Muscle layer of colon (tissue), 2 donors: ENCODE results near the gene EHBP1L1.
"Not testable (repeated sequence)": the region's sequence is repeated elsewhere in the genome, so short reads cannot be mapped to it uniquely, and the experiment has no call there.

Experiments used
- H3K27ac ChIP-seq: one replicate; pipeline ENCODE4 v1.7.0; 2013; ENCODE audit warnings: low read depth, mild to moderate bottlenecking, low read length, moderate library complexity
- H3K27me3 ChIP-seq, 2 donors: one replicate each; pipeline ENCODE4 v1.7.0; 2013; ENCODE audit warnings: low read length in 2 of 2, mild to moderate bottlenecking in 2 of 2; ENCODE audit not compliant: insufficient read depth in 2 of 2, control insufficient read depth in 1 of 2
- H3K36me3 ChIP-seq: one replicate; pipeline ENCODE4 v1.7.0; 2013; ENCODE audit warnings: mild to moderate bottlenecking, low read length; ENCODE audit not compliant: insufficient read depth
- H3K4me1 ChIP-seq: one replicate; pipeline ENCODE4 v1.7.0; 2013; ENCODE audit warnings: mild to moderate bottlenecking, low read length; ENCODE audit not compliant: insufficient read depth
- H3K4me3 ChIP-seq, 2 donors: one replicate each; pipeline ENCODE4 v1.7.0; 2013; ENCODE audit warnings: low read length in 2 of 2, low read depth in 1 of 2, mild to moderate bottlenecking in 1 of 2, moderate library complexity in 1 of 2
- H3K9ac ChIP-seq: one replicate; pipeline ENCODE4 v1.7.0; 2013; ENCODE audit warnings: low read length
- H3K9me3 ChIP-seq: one replicate; pipeline ENCODE4 v1.7.0; 2013; ENCODE audit warnings: mild to moderate bottlenecking, low read length
- donor health status: abdominal sarcoma.
- donor health status: Adenocarcinoma of cecum.

EHBP1L1 gene

DNA sequence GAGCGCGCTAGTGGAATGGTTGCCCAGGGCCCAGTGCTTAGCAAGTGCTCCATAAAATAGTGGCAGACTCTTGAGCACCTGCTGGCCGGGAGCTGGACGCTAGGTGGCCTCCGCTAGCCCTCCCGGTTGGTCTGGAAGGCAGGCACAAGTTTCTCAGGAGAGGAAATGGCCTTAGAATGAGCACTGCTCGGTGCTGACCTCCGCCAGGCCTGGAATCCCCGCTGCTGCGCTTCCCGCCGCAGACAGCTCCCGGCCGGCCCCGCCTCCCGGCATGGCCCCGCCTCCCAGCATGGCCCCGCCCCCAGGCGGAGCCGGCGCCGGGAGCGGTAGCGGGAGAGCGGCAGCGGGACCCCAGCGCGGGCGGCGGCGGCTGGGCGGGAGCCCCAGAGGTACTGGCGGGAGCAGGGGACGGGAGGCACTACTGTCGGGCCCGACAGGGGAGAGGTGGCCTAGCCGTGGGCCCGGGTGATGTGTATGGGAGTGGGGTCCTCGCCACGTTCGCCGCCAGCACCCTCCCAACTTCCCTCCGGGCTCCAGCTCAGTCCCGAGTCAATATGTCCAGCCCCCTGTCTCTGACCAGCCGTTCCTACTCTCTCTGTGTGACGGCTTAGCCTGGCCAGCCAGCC lies 62.1 kb downstream of the EHBP1L1 start, which contains the start of gene SIPA1:
TSS of gene SIPA1 (plus strand) at position 308 of the 626 bp plus-strand sequence. CDS start 2,821 bp downstream, outside the sequence.
- peak within 1 kb of the TSS; percentile 54 for H3K9ac ChIP-seq
- H3K9me3 ChIP-seq, result no peaks in the 10 kb centered on the region
- H3K27ac ChIP-seq, result peak within 1 kb of the TSS; percentile 83
- H3K4me3 ChIP-seq, result peak within 1 kb of the TSS; percentile 53 to 72
- peaks cover 17% of the 10 kb centered on the region for H3K4me1 ChIP-seq
- H3K27me3 ChIP-seq, result no peaks in the 10 kb centered on the region
- H3K36me3 ChIP-seq, result peaks cover 36% of the 10 kb centered on the region

DNA sequence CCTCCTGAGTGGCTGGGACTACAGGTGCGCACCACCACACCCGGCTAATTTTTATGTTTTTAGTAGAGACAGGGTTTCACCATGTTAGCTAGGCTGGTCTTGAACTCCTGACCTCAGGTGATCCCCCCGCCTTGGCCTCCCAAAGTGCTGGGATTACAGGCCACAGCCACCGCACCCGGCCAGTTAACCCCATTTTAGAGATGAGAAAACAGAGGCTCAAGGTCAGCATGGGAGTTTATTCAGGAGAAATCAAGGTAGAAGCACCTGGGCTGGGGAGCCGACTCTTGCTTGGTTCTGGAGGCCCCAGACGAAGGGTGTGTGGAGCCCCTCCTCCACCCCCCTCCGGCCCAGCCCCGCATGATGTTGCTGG lies 63.4 kb downstream of the EHBP1L1 start:
- Histone ChIP-seq H3K36me3 (peaks cover 30% of the 10 kb centered on the region), H3K4me3 (peak overlapping the region; percentile 53 to 72), H3K4me1 (peaks cover 17% of the 10 kb centered on the region)
- not testable (repeated sequence) for H3K9me3 ChIP-seq, H3K9ac ChIP-seq, H3K27ac ChIP-seq, H3K27me3 ChIP-seq

DNA sequence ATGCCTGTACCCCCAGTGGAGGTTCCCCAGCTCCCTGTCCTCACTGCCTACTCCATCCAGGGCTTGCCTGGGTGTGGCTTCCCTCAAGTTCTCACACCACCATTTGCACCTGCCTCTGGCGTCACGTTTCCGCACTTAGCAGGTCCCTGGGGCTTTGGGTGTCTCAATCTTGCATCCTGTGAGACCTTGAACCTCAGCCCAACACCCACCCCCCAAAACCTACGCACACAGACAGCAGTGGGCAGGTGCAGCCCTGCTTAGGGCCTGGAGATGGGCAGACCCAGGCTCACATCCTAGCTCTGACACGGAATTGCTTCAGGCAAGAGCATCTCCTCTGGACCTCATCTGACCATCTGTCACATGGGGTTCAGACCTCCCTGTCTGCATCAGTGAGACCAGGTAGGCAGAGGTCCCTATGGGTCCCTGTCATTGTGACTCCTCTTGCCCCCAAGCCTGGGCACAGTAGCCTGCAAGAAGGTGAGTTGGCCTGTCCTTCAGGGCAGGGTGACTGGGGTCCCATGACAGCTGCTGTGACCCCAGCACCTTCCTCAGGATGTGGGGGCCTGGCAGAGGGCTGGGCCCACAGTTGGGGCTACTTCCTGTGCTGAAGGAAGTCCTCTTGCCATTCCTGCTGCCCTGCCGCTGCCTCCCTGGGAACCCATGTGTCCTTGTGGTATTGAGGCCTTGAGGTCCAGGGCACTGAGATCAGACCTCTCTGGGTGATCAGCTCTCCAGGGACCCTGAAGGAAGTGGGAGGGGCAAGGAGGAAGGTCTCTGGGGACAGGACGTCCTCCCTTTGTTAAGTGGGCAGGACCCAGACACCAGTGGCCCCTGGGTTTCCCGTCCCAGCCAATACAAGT lies 64.0 kb downstream of the EHBP1L1 start:
- no peak overlapping the region for H3K9ac ChIP-seq
- H3K27ac ChIP-seq, result no peak overlapping the region
- H3K27me3 ChIP-seq, result no peaks in the 10 kb centered on the region
- H3K9me3 ChIP-seq, result no peaks in the 10 kb centered on the region
- peaks cover 17% of the 10 kb centered on the region for H3K4me1 ChIP-seq
- H3K4me3 ChIP-seq, result no peak overlapping the region
- H3K36me3 ChIP-seq, result peaks cover 24% of the 10 kb centered on the region

DNA sequence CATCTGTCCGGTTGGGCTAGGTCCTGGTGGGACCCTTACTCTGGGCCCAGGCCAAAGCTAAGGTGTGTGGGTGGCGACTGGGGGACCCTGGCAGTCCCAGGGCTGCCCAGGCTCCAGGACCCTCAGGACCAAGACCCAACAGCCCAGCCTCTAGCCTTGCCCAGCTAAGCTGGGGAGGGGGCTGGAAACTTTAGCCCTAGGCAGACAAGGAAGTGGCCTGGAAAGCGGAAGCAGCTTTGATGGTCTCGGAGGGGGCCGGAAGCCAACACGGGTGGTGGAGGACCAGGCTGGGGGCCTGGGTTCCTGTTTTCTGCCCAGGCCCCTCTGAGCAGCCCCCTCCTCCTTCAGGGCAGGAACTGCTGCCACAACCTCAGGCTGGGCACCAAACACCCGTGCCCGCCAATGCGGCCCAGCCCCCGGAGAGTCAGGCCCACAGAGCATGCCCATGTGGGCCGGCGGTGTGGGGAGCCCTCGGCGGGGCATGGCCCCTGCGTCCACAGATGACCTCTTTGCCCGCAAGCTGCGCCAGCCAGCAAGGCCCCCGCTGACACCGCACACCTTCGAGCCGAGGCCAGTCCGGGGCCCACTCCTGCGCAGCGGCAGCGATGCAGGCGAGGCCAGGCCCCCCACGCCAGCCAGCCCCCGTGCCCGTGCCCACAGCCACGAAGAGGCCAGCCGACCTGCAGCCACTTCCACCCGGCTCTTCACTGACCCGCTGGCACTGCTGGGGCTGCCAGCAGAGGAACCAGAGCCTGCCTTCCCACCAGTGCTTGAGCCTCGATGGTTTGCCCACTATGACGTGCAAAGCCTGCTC lies 64.8 kb downstream of the EHBP1L1 start:
- Histone ChIP-seq H3K4me1 (peaks cover 17% of the 10 kb centered on the region), H3K27me3 (no peaks in the 10 kb centered on the region), H3K4me3 (no peak overlapping the region), H3K27ac (no peak overlapping the region), H3K9ac (no peak overlapping the region), H3K9me3 (no peaks in the 10 kb centered on the region), H3K36me3 (peaks cover 15% of the 10 kb centered on the region)

DNA sequence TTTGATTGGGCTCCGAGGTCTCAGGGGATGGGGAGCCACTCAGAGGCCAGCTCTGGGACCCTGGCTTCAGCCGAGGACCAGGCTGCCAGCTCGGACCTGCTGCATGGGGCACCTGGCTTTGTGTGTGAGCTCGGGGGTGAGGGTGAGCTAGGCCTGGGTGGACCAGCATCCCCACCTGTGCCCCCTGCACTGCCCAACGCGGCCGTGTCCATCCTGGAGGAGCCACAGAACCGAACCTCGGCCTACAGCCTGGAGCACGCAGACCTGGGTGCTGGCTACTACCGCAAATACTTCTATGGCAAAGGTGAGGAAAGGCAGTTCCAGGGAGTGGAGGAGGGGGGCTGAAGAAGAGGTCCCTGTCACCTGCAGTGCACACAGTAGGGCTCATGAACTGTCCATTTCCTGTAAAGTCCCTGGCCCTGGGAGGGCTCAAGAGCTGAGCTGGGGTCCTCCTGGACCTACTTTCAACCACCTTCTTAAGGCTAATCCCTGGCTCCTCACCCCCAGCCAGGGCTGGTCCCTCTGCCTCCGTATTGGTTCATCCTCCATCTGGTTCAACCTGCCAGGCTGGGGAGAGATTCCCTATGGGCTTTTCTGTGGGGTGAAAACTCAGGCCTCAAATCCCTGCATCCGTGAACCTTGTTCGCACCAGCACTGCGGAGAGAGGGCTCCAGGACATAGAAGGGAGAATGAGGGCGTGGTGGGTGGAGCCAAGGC lies 65.6 kb downstream of the EHBP1L1 start:
- peaks cover 8% of the 10 kb centered on the region for H3K36me3 ChIP-seq
- no peak overlapping the region for H3K9ac ChIP-seq
- H3K9me3 ChIP-seq, result no peaks in the 10 kb centered on the region
- H3K4me1 ChIP-seq, result peaks cover 17% of the 10 kb centered on the region
- H3K4me3 ChIP-seq, result no peak overlapping the region
- no peak overlapping the region for H3K27ac ChIP-seq
- no peaks in the 10 kb centered on the region for H3K27me3 ChIP-seq
